ENCODE measurements around the gene LHX5. TPM values are rescaled to one million over a fixed set of nuclear protein-coding genes. Genes with fewer than 3 reads are reported as not detected.
A peak's percentile ranks its signal among the peaks of the same experiment; 100 is the strongest.

The LHX5 gene
- total RNA-seq, 1 donor from 2014 or later = 0.26 TPM

DNA sequence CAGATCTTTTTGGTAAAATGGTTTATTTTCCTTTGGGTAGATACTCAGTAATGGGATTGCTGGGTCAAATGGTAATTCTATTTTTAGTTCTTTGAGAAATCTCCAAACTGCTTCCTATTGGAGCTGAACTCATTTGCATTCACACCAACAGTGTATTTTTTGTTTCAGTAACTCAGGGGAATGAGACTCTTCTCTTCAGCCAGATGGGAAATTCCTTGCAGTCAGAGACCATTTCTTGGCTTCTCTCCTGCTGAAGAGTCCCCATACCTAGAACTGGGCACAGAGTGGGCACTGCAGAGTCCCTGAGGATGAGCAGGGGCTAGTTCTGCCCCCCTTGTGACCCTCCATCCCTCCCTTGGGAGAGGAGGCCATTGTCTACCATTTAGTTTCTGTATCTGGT, 38.7 kb downstream of the LHX5 start:
- no peak for DNase-seq (ENCODE audit: low read depth)
- no peak for TF ChIP-seq CTCF (IDR thresholded peaks at IDR 0.05; ENCODE audit: insufficient read depth, low read length, severe bottlenecking)
- FAIRE-seq = no peak

GRCh38 chr12:113428482-113428881, 43.2 kb downstream of the LHX5 start:
- Histone ChIP-seq H3K27me3 (ENCODE audit: control insufficient read depth, insufficient read depth, low read length) (no peaks in the 10 kb centered on the region), H3K36me3 (ENCODE audit: control insufficient read depth, insufficient read depth, low read length) (no peaks in the 10 kb centered on the region), H3K4me3 (ENCODE audit: low read depth, low read length) (no peak overlapping the region)
- DNase-seq (ENCODE audit: low read depth) (no peak), FAIRE-seq (no peak)
- TF ChIP-seq CTCF (IDR thresholded peaks at IDR 0.05; ENCODE audit: insufficient read depth, low read length, severe bottlenecking) = no peak

More for the DNA sequence above, 38.7 kb downstream of the LHX5 start:
- no peaks in the 10 kb centered on the region for H3K36me3 ChIP-seq (ENCODE audit: control insufficient read depth, insufficient read depth, low read length)
- H3K4me3 ChIP-seq (ENCODE audit: low read depth, low read length) = no peak overlapping the region
- no peaks in the 10 kb centered on the region for H3K27me3 ChIP-seq (ENCODE audit: control insufficient read depth, insufficient read depth, low read length)

DNA sequence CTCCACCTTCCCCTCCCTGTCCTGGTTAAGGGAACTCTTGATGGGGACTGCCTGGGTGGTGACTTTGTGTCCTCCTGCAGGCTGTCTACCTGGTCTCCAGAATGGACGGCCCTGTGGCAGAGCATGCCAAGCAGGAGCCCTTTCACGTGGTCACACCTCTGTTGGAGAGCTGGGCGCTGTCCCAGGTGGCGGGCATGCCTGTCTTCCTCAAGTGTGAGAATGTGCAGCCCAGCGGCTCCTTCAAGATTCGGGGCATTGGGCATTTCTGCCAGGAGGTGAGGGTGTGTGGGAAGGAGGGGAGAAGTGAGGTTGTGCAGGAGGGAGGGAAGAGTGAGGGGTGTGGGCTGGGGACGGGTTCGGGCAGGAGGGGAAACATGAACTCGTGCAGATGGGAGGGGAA, 43.8 kb downstream of the LHX5 start:
- TF ChIP-seq CTCF (IDR thresholded peaks at IDR 0.05; ENCODE audit: insufficient read depth, low read length, severe bottlenecking) = no peak
- FAIRE-seq (no peak), DNase-seq (ENCODE audit: low read depth) (no peak)
- Histone ChIP-seq H3K36me3 (ENCODE audit: control insufficient read depth, insufficient read depth, low read length) (no peaks in the 10 kb centered on the region), H3K4me3 (ENCODE audit: low read depth, low read length) (no peak overlapping the region), H3K27me3 (ENCODE audit: control insufficient read depth, insufficient read depth, low read length) (no peaks in the 10 kb centered on the region)

- DNase-seq (ENCODE audit: low read depth) = no peak
- no peaks in the 10 kb centered on the region for H3K36me3 ChIP-seq (ENCODE audit: control insufficient read depth, insufficient read depth, low read length)
- TF ChIP-seq CTCF (IDR thresholded peaks at IDR 0.05; ENCODE audit: insufficient read depth, low read length, severe bottlenecking) = no peak
- no peak for FAIRE-seq
- no peaks in the 10 kb centered on the region for H3K27me3 ChIP-seq (ENCODE audit: control insufficient read depth, insufficient read depth, low read length)
- no peak overlapping the region for H3K4me3 ChIP-seq (ENCODE audit: low read depth, low read length)
Measured at GRCh38 chr12:113425960-113426453, 45.7 kb downstream of the LHX5 start.

GRCh38 chr12:113424915-113425823, 46.5 kb downstream of the LHX5 start:
- DNase-seq (ENCODE audit: low read depth) (peak; percentile 18), FAIRE-seq (no peak)
- Histone ChIP-seq H3K36me3 (ENCODE audit: control insufficient read depth, insufficient read depth, low read length) (no peaks in the 10 kb centered on the region), H3K4me3 (ENCODE audit: low read depth, low read length) (no peak overlapping the region), H3K27me3 (ENCODE audit: control insufficient read depth, insufficient read depth, low read length) (no peaks in the 10 kb centered on the region)
- peak; percentile 89 for TF ChIP-seq CTCF (IDR thresholded peaks at IDR 0.05; ENCODE audit: insufficient read depth, low read length, severe bottlenecking)
